Tibial nerve (tissue), 4 donors: Measurements from ENCODE around the gene TENT4A. TPM values are rescaled to one million over a fixed set of nuclear protein-coding genes. Genes with fewer than 3 reads are reported as not detected.

ENCODE experiments used
- DNase-seq, 2 donors: peaks; one replicate each; pipeline ENCODE4 v3.0.0-alpha.2; 2019; ENCODE audit warnings: low spot score in 2 of 2
- H3K27ac ChIP-seq, 4 donors: fragments of 200-600 bp; sonication (generic) in 3 of 4; one replicate each; pipeline ENCODE4 v1.5.1; 2017 to 2019; ENCODE audit warnings: mild to moderate bottlenecking in 1 of 4
- H3K27me3 ChIP-seq, 2 donors: fragments of 200-600 bp; sonication (generic) in 1 of 2; one replicate each; pipeline versions ENCODE4 v1.5.1 to v1.6.0; 2017 to 2019
- H3K36me3 ChIP-seq, 3 donors: fragments of 200-600 bp; sonication (generic); one replicate each; pipeline ENCODE4 v1.5.1; 2018 to 2019
- H3K4me1 ChIP-seq, 4 donors: fragments of 200-600 bp; sonication (generic) in 3 of 4; one replicate each; pipeline ENCODE4 v1.5.1; 2017 to 2019
- H3K4me3 ChIP-seq, 4 donors: fragments of 200-600 bp; sonication (generic) in 3 of 4; one replicate each; pipeline ENCODE4 v1.5.1; 2017 to 2019; ENCODE audit warnings: mild to moderate bottlenecking in 1 of 4, moderate library complexity in 1 of 4
- H3K9me3 ChIP-seq, 4 donors: fragments of 200-600 bp; sonication (generic) in 3 of 4; one replicate each; pipeline ENCODE4 v1.5.1; 2017 to 2019
- EP300 ChIP-seq, 2 donors: sonication (generic); formaldehyde crosslinking; IDR thresholded peaks; one replicate each; pipeline ENCODE4 v1.6.1; 2017; ENCODE audit warnings: antibody characterized with exemption in 2 of 2, mild to moderate bottlenecking in 1 of 2
- POLR2A ChIP-seq, 2 donors: fragments of 450-650 bp; IDR thresholded peaks; one replicate each; pipeline ENCODE4 v1.6.1; 2017; ENCODE audit warnings: antibody characterized with exemption in 2 of 2, mild to moderate bottlenecking in 2 of 2, moderate library complexity in 2 of 2
- WGBS, 2 donors: methylation state at CpG; one replicate each; pipeline ENCODE4 v1.1.5; 2018; 5-methylcytosine and 5-hydroxymethylcytosine counted together
- total RNA-seq, 4 donors: library from RNA; depleted of rRNA; stranded (reverse); fragments of >200 nt; gene quantifications; one replicate each; pipeline ENCODE4 v1.1.0, GENCODE V29; 2016
- TF ChIP-seq, protein P1 (sequence below), 5 experiments: fragments of 200-600 bp in 3 of 5; fragments of 450-650 bp in 2 of 5; sonication (generic) in 3 of 5; IDR thresholded peaks; one replicate each; pipeline ENCODE4 v1.5.1; 2016 to 2019; ENCODE audit warnings: antibody characterized with exemption in 5 of 5, mild to moderate bottlenecking in 3 of 5, moderate library complexity in 2 of 5

Gene TENT4A
- total RNA-seq, 4 donors from 2014 or later = 22.7 to 34.1 (median 29.2) TPM

- TF ChIP-seq, protein P1, sequence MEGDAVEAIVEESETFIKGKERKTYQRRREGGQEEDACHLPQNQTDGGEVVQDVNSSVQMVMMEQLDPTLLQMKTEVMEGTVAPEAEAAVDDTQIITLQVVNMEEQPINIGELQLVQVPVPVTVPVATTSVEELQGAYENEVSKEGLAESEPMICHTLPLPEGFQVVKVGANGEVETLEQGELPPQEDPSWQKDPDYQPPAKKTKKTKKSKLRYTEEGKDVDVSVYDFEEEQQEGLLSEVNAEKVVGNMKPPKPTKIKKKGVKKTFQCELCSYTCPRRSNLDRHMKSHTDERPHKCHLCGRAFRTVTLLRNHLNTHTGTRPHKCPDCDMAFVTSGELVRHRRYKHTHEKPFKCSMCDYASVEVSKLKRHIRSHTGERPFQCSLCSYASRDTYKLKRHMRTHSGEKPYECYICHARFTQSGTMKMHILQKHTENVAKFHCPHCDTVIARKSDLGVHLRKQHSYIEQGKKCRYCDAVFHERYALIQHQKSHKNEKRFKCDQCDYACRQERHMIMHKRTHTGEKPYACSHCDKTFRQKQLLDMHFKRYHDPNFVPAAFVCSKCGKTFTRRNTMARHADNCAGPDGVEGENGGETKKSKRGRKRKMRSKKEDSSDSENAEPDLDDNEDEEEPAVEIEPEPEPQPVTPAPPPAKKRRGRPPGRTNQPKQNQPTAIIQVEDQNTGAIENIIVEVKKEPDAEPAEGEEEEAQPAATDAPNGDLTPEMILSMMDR (IDR thresholded peaks at IDR 0.05) = no peak
- TF ChIP-seq EP300 (IDR thresholded peaks at IDR 0.05) (no peak), POLR2A (IDR thresholded peaks at IDR 0.05) (no peak)
- Histone ChIP-seq H3K27ac (no peak overlapping the region), H3K4me3 (no peak overlapping the region), H3K9me3 (no peaks in the 10 kb centered on the region), H3K4me1 (peaks cover 0 to 20% (median 5%) of the 10 kb centered on the region in 4 donors), H3K27me3 (no peaks in the 10 kb centered on the region), H3K36me3 (no peaks in the 10 kb centered on the region)
- WGBS, 2 donors = 68% methylated on average over 6 of the region's 6 CpGs
- DNase-seq = no peak
Measured at GRCh38 chr5:6707852-6708251, 5.4 kb upstream of the TENT4A start.

DNA sequence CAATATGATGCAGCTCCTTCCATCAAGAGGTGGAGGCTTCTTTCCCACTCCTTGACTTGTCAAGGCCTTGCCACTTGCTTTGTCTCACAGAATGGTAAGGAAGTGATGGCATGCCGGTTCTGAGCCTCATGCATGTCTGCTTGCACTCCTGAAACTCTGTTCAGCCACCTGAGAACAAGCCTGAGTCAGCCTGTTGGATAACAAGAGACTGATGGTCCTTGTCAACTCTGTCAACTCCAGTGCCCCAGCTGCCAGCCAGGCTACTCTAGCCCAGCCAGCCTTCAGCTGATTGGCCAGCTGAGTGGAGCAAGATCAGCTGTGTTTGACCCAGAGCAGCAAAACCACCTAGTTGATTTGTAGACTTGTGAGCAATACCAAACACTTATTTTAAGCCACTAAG, 4.4 kb upstream of the TENT4A start:
- Histone ChIP-seq H3K27me3 (no peaks in the 10 kb centered on the region), H3K36me3 (no peaks in the 10 kb centered on the region), H3K4me1 (peaks cover 0 to 17% (median 5%) of the 10 kb centered on the region in 4 donors), H3K27ac (no peak overlapping the region), H3K9me3 (no peaks in the 10 kb centered on the region), H3K4me3 (no peak overlapping the region)
- no peak for DNase-seq
- 60 to 73% methylated on average over 1 of the region's 1 CpG for WGBS, 2 donors
- TF ChIP-seq, protein P1 (IDR thresholded peaks at IDR 0.05) = no peak
- no peak for TF ChIP-seq EP300 (IDR thresholded peaks at IDR 0.05)
- TF ChIP-seq POLR2A (IDR thresholded peaks at IDR 0.05) = no peak

GRCh38 chr5:6710070-6710469, 3.2 kb upstream of the TENT4A start:
- no peaks in the 10 kb centered on the region for H3K27me3 ChIP-seq
- no peak overlapping the region for H3K4me3 ChIP-seq
- H3K4me1 ChIP-seq = peaks cover 0 to 13% (median 3%) of the 10 kb centered on the region in 4 donors
- WGBS, 2 donors = 76 to 80% methylated on average over 5 of the region's 5 CpGs
- no peak for DNase-seq
- H3K9me3 ChIP-seq = no peaks in the 10 kb centered on the region
- no peak for TF ChIP-seq POLR2A (IDR thresholded peaks at IDR 0.05)
- TF ChIP-seq, protein P1 (IDR thresholded peaks at IDR 0.05) = no peak
- no peak for TF ChIP-seq EP300 (IDR thresholded peaks at IDR 0.05)
- H3K36me3 ChIP-seq = no peaks in the 10 kb centered on the region
- H3K27ac ChIP-seq = no peak overlapping the region

DNA sequence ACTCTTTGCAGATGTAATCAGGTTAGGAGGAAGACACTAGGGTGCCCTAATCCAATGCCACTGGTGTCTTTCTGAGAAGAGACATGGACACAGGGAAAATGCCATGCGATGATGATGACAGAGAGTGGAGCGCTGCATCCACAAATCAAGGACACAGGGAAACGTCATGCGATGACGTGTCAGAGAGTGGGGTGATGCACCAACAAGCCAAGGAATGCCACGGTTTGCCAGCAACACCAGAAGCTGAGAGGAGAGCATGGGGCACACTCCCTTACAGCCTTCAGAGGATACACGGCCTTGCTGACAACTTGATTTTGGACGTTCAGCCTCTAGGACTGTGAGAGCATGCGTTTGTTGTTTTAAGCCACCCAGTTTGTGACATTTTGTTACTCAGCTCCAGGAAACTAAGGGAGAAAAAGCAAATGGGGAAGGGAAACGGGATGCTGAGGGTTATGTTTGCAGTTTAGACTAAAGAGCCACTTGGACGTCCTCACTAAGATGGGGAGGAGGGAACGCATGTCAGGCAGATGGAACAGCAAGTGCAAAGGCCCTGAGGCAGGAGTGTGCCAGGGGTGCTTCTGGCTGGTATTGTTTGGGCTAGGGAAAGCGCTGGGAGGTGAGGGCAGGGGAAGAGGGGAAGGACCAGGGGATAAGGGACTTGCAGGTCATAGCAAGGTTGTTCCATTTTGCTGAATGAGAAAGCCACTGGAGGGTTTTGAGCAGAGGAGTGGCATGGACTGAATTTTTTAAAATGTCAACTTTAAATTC, 2.5 kb upstream of the TENT4A start:
- H3K4me3 ChIP-seq = no peak overlapping the region
- DNase-seq = no peak

More for the DNA sequence above, 2.5 kb upstream of the TENT4A start:
- Histone ChIP-seq H3K36me3 (no peaks in the 10 kb centered on the region), H3K27ac (no peak overlapping the region), H3K4me1 (peaks cover 0 to 20% (median 9%) of the 10 kb centered on the region in 4 donors), H3K27me3 (no peaks in the 10 kb centered on the region), H3K9me3 (no peaks in the 10 kb centered on the region)
- no peak for TF ChIP-seq POLR2A (IDR thresholded peaks at IDR 0.05)
- TF ChIP-seq EP300 (IDR thresholded peaks at IDR 0.05) = no peak
- TF ChIP-seq, protein P1 (IDR thresholded peaks at IDR 0.05) = no peak
- WGBS, 2 donors = 80 to 86% methylated on average over 13 of the region's 13 CpGs
